NB4 (cell line): Measurements from ENCODE around the gene DUSP28.

Experiments used
- CTCF ChIP-seq: IDR thresholded peaks from one replicate; pipeline ENCODE4 v1.5.1; 2012; ENCODE audit warnings: low read depth, low read length
- MAX ChIP-seq: IDR thresholded peaks from 2 replicates; pipeline ENCODE4 v1.6.1; 2011; ENCODE audit warnings: low read depth, low read length
- MYC ChIP-seq: IDR thresholded peaks from 2 replicates; pipeline ENCODE4 v1.6.1; 2011; ENCODE audit warnings: low read depth, low read length
- POLR2A ChIP-seq: IDR thresholded peaks from 2 replicates; pipeline ENCODE4 v1.6.1; 2011; ENCODE audit warnings: mild to moderate bottlenecking; ENCODE audit not compliant: insufficient read length; ENCODE audit errors: extremely low read depth

GRCh38 chr2:240604939-240605716 lies 45.0 kb downstream of the DUSP28 start:
- TF ChIP-seq POLR2A (no peak), CTCF (no peak), MAX (no peak), MYC (no peak)
